HG02885 (cell line): ENCODE data around the gene MKRN2.
"Not testable (repeated sequence)": the region's sequence is repeated elsewhere in the genome, so short reads cannot be mapped to it uniquely, and the experiment has no call there.

Source experiments
- ATAC-seq: cut with Tn5 transposase; IDR thresholded peaks from one replicate; pipeline ENCODE4 v1.9.1; 2021; ENCODE audit warnings: mild to moderate bottlenecking; ENCODE audit not compliant: unreplicated experiment, poor library complexity

The MKRN2 gene, protein sequence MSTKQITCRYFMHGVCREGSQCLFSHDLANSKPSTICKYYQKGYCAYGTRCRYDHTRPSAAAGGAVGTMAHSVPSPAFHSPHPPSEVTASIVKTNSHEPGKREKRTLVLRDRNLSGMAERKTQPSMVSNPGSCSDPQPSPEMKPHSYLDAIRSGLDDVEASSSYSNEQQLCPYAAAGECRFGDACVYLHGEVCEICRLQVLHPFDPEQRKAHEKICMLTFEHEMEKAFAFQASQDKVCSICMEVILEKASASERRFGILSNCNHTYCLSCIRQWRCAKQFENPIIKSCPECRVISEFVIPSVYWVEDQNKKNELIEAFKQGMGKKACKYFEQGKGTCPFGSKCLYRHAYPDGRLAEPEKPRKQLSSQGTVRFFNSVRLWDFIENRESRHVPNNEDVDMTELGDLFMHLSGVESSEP

DNA sequence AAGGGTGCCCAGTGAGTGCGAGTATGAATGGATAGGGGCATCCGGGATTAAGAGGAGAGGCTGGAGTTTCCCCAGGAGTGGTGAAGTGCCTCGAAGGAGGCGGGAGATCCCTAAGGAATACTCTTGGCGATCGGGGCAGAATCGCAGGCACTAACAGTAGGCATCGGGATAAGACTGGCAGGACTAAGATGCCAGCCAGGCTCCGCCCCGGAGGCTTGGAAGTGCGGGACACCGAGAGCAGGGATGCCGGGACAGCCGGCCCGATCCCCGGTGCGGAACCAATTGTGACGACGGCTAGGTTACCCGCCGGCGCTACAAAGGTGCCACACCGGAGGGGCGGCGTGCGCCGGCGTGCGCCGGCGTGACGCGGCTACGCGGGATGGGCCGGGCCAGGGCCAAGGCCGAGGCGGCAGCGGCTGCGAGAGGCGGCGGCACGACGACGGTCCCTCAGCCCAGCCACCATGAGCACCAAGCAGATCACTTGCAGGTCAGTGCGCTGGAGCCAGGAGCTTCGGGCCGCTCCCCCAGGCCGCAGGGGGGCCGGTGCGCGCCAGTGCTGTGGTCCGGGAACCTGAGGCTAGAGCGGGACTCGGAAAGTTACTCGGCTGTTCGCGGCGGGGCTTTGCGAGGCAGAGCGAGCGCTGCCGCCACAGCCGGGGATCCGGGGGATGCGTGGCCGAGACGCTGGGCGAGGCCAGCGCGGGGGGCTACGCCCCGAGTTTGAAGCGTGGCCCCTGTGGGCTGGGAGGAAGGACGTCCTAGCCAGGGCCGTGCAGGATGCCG lies at the start of gene MKRN2:
TSS of gene MKRN2 (plus strand) at position 398 of the 783 bp plus-strand sequence. CDS start at position 462, 64 bp downstream.
- ATAC-seq: peak; percentile 81

DNA sequence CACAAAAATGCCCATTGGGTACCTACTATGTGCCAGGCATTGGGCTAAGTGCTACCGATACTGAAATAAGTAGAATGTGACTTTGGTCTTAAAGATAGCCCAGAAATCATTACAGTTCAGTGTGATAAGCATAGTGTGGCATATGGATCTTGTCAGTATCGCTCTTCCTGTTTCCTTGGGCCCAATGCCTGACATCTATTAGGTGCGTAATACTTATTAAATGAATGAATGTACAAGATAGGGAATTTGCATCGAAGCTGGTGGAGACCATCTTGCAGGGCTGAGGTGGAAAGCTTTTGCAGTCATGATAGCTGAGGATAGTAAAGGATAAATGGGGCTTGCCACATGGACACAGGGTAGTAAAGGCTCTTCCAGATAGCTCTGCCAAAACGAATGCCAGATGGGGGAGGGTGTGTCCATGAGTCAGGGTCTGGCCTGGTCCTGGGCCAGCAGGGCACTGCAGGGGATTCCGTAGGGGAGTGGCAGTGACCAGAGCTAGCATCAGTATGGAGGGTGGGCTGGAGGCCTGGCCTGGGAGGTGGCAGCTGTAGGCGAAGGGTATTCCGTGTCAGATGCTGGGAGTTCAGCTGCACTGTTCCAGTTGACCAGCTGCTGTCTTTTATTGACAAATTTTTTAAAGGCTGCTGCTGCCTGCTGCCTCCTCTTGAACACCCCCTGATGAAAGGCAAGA lies 49.2 kb upstream of the MKRN2 start:
- no peak for ATAC-seq

DNA sequence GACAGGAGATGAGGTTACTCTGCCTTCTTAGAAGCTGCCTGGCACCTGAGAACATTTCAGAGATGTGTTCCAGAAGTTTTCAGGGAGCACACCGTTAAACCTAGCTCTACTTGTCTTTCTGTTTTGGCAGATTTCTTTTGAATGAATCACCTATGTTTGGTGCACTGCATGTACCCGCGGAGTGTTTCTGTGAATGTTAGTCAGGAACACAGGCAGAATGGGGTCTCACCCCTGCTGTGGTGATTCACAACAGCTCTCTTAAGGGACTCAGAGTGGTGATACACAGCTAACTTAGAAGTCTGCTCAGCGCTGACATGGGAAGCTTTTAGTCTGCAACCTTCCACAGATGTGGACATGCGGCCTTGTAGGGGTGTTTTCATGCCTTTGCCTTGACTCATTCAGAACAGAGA lies 48.6 kb upstream of the MKRN2 start:
- ATAC-seq: no peak

DNA sequence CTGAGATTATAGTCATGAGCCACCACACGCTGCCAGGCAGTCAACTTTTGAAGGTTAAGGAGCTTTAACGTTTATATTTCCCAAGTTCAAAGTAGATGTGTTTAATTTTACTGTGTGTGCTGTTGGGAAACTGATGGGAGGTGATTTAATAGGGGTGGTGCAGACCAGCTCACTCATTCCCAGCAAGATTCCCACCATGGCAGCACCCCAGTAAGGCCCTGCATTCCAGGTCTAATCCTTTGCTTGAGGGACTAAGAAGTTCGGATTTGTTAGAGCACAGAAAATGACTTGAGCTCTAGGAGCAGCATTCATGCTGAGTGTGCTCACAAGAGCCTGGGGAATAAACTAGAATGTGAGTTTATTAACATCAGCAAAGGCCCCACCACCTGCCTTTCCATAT lies 47.4 kb upstream of the MKRN2 start:
- no peak for ATAC-seq

DNA sequence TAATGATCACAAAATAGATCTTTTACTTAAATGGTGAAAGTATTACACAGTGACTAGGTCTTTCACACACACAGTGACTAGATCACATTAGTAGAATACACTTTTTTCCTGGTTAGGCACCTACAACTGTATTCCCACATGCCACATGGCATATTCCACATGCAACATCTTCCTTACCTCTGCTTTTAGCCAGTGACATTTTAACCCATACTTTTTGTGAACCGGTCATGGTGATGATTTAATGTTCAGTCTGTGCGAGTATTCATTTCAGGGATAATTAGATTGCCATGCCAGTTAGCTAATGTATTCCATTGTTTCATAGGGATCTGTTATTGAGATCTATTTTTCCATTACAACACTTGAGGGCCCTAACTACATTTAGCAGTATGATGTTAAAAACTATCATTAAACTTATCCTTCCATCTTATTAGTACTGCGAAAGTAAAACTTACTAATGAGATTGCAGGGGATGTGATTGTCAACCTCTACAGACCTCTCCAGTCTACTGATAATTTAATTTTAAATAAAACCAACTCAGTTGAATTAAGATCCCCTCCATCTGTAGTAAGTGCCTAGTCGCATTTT lies 44.3 kb upstream of the MKRN2 start:
- no peak for ATAC-seq

DNA sequence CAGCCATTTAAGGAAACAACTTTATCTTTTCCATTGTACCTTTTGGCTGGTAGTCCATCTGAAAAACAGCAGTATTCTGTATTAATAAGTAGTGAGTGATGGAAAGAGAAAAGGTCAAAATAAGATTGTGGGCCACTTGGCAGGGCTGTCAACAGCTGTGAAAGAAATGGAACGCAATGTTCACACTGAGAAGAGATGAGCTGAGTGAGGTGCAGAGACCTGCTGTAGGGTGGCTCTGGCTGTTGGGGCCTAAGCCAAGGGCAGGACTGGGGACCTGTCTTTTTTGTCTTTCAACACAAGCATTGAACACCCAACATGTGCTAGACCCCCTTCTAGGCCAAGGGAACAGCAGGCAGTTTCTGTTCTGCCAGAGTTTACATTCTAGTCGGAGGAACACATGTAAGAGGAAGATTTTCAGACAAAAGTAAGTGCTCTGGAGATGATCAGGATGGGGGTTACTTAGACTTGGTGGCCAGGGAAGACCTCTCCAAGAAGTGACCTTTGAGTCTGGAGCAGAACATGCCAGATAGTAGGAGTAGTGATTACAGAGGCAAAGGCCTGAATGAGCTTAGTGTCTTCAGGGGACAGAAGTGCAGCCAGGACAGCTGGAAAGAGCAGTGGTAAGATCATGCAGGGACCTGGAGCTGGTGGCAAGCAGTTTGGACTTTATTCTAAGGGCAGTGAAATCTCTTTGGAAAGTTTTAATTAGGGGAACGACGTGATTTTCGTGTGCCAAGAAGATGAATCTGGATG lies 43.0 kb upstream of the MKRN2 start:
- ATAC-seq: no peak

DNA sequence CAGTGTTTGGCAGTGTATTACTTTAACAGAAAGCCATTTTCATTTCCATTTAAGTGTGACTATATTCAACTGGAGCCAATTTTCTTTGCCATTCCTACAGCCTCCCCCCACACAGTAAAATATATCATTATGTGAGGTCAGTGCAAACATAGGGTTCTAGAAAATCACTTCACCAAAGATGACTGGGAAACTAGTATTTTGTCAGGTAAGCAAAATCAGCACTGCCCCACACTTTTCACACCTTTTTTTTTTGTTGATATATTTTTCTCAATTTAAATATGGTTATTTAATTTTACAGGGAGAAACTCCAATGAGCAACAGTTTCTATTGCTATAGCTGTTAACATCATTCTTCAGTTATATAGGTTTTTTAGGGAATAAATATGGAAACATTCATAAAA lies 41.3 kb upstream of the MKRN2 start:
- no peak for ATAC-seq

DNA sequence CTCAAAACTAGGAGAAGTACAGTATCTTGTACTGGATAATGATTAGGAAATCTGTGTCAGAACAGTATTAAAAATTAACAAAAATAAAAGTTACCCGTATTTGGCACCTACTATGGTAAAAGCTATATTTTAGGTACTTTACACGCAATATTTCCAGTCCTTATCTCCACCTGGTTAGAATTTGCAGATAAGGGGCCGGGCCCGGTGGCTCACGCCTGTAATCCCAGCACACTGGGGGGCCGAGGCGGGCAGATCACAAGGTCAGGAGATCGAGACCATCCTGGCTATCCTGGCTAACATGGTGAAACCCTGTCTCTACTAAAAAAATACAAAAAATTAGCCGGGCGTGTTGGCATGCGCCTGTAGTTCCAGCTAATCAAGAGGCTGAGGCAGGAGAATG lies 40.0 kb upstream of the MKRN2 start:
- ATAC-seq: no peak

DNA sequence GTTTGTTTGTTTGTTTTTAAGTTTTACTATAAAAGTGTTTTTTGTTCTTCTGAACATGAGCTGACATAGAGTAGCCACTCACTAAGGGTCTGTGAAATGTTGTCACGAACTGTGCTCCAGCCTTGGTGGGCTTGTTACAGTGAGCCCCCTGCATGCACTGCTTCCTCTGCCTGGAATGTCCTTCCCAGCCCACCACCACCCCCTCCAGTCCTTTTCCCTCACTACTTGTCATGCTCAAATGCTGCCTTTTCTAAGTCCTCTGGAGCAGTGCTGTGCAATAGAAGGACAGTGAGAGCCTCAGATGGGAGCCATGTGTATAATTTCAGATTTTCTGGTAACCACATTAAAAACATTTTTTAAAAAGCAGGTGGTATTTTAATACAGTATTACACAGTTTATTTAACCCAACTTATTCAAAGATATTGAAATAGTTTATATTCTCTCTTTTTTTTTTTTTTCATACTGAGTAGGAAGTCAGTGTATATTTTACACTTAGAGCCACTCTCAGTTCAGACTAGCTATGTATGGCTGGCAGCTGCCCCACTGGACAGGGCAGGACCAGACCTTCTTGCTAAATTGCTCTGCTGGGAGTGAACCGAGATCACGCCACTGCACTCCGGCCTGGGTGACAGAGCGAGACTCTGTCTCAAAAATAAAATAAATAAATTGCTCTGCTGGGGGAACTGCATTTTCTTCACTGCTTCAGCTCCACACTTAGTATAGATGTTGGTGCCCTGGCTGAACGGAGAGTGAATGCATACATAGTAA lies 38.4 kb upstream of the MKRN2 start:
- no peak for ATAC-seq

DNA sequence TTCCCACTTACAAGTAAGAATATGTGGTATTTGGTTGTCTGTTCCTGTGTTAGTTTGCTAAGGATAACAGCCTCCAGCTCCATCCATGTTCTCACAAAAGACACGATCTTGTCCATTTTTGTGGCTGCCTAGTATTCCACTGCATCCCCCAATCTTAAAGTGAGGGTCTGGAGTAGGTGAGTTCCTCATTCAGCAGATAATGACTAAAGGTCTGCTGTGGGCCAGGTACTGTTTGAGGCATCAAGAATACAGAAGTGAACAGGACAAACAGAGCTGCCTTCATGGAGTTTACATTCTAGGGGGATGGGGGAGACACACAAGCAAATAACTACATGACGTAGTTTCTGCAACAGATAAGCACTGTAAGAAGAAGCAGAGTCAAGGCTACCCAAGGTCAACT lies 35.9 kb upstream of the MKRN2 start:
- no peak for ATAC-seq

DNA sequence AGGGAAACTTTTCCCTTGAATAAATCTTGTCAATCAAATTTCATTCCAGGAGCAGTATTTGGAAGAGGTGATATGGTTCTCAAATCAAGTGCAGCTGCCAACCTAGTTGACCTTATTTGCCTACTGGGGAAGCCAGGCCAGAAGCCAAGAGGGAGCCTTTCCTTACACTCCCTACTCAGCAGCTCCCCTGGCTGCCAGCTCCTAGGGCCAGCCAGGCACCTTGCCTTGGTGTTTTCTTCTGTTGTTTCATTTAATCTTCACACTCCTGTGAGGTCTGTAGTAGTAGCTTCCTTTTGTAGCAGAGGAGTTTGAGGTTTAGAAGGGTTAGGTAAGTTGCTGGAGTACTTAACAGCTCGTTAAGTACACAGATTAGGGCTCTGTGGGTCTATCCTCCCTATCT lies 34.2 kb upstream of the MKRN2 start:
- ATAC-seq: no peak

DNA sequence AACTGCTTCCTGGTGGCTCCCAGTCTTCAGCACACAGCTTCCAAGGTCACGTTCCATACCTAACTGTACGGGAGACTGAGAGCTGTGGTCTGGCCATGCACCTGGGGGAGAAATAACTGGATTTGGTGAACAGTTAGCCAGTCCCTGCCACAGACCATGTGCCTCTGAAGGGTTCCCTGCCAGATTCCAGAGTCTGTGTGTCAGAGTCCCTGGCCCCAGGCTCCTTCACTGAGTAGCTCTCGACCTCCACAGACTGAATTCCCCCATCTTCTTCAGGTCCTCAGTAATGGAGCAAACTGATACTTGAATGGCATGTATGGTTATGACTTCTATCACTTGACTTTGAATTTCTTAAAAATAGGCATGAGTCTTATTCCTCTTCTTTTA lies 29.1 kb upstream of the MKRN2 start:
- ATAC-seq: no peak

DNA sequence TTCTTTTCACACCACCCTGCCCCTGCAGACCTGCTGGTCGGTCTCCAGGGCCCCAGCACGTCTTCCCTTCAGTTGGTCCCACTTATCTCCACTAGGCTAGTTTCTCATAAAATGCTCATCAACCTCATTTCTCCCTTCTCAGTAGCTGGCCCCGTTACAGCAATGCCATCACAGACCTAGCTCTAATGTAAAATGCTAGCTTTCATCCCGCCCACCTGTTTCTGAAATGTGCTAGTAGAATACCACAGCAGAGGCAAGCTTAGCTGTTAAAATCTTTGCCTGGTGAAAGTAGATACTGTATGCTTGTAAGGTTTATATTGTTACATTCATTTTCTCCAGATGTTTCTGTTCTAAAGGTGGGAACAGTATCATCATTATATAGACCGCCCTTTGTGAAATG lies 24.7 kb upstream of the MKRN2 start:
- ATAC-seq: no peak

DNA sequence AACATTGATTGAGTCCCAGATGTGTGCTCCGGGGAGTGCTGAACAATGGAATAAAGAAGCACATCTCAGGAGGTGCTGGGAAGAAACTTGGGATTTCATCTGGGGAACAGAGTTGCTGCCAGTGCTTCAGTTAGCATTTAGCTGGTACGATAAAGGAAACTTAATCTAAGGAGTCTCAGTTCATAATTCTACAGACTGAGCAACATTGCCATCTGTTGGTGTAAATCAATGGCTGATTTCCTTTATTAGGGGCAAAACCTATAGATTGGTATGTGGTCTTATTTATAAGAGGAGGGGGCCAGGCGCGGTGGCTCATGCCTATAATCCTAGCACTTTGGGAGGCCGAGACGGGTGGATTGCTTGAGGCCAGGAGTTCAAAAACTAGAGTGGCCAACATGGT lies 20.5 kb upstream of the MKRN2 start:
- no peak for ATAC-seq

DNA sequence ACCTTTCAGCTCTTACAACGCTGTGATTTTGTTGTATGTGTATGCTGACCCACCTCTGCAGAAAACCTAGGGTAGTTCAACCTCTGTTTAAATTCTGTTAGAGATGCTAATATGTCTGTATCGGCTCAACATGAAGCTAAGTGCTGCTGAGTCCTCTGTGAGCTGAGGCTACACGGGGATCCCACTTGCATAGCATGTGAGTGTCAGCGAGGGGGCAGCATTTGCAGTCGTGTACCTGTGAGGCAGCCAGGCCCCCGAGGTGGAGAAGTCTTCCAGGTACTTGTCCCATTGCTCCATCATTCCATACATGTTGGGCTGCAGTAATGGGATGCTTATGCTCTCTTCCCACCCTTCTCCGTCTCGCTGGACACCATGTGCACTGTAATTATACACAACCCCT lies 15.3 kb upstream of the MKRN2 start:
- ATAC-seq: peak; percentile 58

DNA sequence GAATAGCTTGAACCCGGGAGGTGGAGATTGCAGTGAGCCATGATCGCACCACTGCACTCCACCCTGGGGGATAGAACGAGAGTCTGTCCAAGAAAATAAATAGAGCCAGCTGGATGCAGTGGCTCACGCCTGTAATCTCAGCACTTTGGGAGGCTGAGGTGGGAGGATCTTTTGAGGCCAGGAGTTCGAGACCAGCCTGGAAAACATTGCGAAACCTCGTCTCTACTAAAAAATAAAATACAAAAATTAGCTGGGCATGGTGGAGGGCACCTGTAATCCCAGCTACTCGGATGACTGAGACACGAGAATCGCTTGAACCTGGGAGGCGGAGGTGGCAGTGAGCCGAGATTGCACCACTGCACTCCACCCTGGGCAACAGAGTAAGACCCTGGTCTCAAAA lies 13.4 kb upstream of the MKRN2 start:
- not testable (repeated sequence) for ATAC-seq

DNA sequence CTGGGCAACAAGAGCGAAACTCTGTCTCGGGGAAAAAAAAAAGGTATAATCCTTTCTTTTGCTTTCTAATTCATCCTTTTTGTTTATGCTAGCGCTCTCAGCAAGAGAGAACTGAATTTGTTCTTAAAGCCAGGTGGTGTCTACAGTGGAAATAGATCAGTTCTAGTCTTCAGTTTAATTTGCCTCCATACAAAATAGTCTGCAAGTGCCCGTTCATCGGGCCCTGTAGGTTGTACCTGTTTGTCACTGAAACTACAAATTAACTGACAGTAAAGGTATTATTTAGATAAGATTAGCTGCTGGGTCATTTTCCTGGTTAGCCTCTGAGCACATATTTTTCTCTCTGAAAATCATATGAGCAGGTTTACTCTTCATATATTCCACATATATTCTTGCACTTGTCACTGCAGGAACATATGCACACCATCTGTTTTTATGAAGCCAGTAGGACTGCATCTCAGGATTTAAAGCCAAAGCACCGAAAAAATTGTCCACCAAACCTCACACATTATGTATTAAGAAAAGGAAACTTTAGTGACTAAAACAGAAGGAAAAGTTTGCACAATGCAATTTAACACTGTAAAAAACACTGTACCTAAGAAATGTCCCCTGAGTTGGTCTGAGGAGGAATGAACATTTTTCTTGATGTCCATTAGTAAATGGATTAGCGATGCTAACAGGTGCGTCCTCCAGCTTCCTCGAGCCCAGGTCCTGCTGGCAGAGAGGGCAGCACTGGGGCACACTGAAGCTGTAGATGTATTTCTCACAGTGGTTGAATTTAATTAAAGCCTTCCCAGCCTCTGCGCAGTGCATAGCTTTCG lies 12.0 kb upstream of the MKRN2 start:
- ATAC-seq: no peak

DNA sequence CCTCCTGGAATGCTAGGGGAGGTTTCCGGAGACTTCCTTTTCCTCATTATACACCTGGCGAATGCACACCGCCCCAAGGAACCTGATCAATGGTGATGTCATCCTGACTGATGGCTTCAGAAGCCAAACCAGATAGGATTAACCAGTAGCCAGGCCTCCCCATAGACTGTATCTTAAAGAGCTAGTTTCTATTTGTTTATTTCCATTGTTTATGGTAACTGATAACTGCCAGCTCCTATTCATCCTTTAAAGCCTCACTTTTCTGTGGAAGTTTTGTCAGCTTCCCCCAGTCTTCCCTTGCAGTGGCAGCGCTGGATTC lies 11.5 kb upstream of the MKRN2 start, which contains the start of gene MKRN2OS:
TSS of gene MKRN2OS (minus strand) at position 27 of the 319 bp plus-strand sequence. CDS start 35 bp downstream, outside the sequence.
- no peak for ATAC-seq
